SJSA1 (cell line): ENCODE measurements around the gene SIGLEC1. TPM values are rescaled to one million over a fixed set of nuclear protein-coding genes. Genes with fewer than 3 reads are reported as not detected.

Source experiments
- DNase-seq, 2 experiments: peaks; one replicate each; pipeline ENCODE4 v3.0.0-alpha.2; 2015 to 2020; ENCODE audit warnings: low spot score in 2 of 2, low read depth in 1 of 2
- H3K27ac ChIP-seq: fragments of 250-450 bp; sonication (Bioruptor Pico); 2 replicates; pipeline ENCODE4 v1.5.1; 2020; ENCODE audit warnings: mild to moderate bottlenecking, moderate library complexity
- H3K27me3 ChIP-seq: fragments of 250-450 bp; sonication (Bioruptor Pico); replicated peaks from 2 replicates; pipeline ENCODE4 v1.5.1; 2020; ENCODE audit warnings: mild to moderate bottlenecking, moderate library complexity
- H3K36me3 ChIP-seq: fragments of 250-450 bp; sonication (Bioruptor Pico); 2 replicates; pipeline ENCODE4 v1.5.1; 2020; ENCODE audit warnings: mild to moderate bottlenecking
- H3K4me1 ChIP-seq: fragments of 250-450 bp; sonication (Bioruptor Pico); replicated peaks from 2 replicates; pipeline ENCODE4 v1.6.1; 2021; ENCODE audit warnings: mild to moderate bottlenecking
- H3K4me3 ChIP-seq: fragments of 250-450 bp; sonication (Bioruptor Pico); 2 replicates; pipeline ENCODE4 v1.5.1; 2020; ENCODE audit warnings: mild to moderate bottlenecking
- H3K9me3 ChIP-seq: fragments of 250-450 bp; sonication (Bioruptor Pico); replicated peaks from 2 replicates; pipeline ENCODE4 v1.5.1; 2020; ENCODE audit warnings: mild to moderate bottlenecking
- total RNA-seq: library from RNA; depleted of rRNA; stranded (reverse); fragments of >200 nt; shearing (Covaris generic); gene quantifications from 2 replicates; pipeline ENCODE4 v1.2.3, GENCODE V29; 2014

Gene SIGLEC1
- total RNA-seq, 1 experiment from 2014 or later: not detected

DNA sequence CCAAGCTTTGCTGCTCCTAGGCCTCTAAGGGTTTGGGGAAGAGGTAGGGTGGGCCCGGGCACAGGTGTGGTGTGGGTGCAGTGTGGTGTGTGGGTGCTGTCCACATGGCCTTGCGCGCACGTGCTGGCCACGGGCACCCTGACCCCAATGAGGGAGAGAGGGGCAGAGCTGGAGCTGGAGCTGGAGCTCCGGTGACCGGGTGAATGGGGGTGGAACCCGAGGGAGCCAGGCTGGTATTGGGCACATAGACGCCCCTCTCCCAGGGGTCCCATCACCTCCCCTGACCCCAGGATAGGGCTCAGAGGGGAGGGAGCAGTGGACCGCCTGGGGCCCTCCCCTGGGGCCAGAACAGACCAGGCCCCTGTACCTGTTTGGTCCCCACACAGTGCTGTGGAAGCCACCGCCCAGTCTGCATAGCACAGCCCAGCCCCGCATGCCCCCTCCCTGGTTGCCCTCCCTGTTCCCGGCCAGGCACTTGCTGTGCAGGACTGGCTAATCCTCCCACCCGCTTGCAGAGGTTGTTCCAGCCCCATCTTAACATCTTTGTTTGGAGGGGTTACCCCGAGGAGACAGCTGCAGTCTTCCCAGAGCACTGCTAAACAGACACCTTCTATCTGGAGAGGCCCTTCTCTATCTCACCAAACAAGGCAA, 31.6 kb downstream of the SIGLEC1 start:
- DNase-seq: no peak

DNA sequence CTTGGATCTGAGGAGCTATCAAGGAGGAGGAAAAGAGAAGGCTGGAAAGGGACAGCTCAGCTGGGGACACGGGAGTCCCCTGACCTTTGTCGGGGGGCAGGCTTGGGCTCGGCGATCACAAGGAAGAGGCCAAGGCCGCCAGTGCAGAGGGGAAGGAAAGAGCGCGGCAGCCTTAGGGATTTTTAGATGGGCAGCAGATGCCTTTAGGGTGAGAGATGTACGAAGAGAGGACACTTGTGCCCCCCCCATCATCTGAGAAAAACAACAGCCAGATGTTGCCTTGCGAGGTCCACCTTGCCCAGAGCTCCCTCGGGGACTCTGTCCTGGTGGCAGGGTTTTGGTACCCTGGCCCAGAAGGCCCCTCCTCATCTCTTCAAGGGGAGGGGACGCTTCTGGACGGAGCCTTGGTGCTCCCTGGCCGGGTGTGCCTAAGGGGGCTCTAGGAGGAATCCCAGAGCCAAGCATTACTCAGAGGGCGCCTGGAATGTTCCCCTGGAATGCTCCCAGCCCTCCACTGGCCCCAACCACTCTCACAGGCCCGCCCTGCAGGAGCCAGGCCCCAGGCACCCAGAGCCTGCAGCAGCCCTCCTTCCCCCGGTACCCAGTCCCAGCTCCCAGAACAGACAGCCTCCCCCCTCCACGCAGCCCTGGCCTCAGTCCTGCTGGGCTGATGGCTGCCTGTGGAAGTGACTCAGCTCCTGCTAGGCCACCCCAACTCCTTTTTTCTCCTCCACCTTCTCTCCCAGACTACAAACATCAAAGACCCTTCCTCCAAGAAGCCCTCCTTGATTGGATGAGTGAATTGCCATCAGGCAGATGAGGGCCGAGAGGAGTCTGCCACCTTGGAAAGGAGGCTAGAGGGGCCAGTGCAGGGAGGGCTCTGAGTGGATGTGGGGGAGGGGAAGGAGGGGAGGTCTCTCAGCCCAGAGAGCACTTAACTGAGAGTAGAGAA, 32.4 kb downstream of the SIGLEC1 start:
- H3K9me3 ChIP-seq: no peaks in the 10 kb centered on the region
- no peak overlapping the region for H3K27ac ChIP-seq
- H3K4me1 ChIP-seq: peaks cover 4% of the 10 kb centered on the region
- no peak overlapping the region for H3K4me3 ChIP-seq
- no peaks in the 10 kb centered on the region for H3K36me3 ChIP-seq
- no peak for DNase-seq
- peaks cover 7% of the 10 kb centered on the region; the same call in 1 of the 2 replicates for H3K27me3 ChIP-seq

More for the DNA sequence above, 31.6 kb downstream of the SIGLEC1 start:
- Histone ChIP-seq H3K4me3 (no peak overlapping the region), H3K36me3 (no peaks in the 10 kb centered on the region), H3K9me3 (no peaks in the 10 kb centered on the region), H3K27me3 (peaks cover 7% of the 10 kb centered on the region; the same call in 1 of the 2 replicates), H3K4me1 (peaks cover 4% of the 10 kb centered on the region), H3K27ac (no peak overlapping the region)

DNA sequence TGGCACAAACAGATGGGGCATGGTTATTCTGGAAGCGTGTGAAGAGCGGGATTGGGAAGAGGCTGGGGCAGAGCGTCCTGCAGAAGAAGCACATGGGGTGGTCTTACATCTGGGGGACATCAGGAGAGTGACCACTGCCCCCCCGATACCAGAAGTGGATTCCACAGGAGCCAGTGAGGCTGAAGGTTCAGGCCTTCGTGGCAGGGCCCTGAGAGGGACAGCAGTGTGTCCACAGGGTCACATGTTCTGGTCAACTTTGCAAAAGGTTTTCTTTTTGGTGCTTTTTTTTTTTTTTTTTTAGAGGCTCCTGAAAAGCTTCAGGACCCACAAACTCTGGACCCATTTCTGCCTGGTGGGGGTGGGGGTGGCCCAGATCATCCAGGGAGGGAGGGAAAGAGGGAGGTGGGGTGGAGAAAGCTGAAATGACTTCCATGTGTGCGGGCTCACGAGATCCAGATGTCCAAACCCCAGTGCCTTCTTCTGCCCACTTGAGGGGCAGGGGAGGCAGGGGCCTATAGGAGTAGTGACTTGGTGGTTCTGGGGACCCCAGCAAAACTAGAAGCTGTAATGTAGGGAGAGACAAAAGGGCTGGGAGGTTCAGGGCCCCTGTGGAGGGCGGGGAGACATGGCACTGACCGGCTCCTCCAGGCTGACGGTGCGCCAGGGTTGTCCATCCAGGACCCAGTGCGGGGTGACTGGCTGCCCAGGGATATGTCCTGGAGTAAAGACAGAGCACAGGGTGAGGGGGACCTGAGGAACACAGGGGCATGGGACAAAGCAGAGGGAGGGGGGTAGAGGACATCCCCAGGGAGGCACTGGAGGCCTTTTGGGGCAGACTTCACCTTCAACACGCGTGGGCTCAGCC, 33.3 kb downstream of the SIGLEC1 start:
- H3K36me3 ChIP-seq: no peaks in the 10 kb centered on the region
- no peaks in the 10 kb centered on the region for H3K9me3 ChIP-seq
- DNase-seq: no peak
- H3K27me3 ChIP-seq: peaks cover 7% of the 10 kb centered on the region; the same call in 1 of the 2 replicates
- H3K4me1 ChIP-seq: peaks cover 4% of the 10 kb centered on the region
- no peak overlapping the region for H3K27ac ChIP-seq
- H3K4me3 ChIP-seq: no peak overlapping the region

DNA sequence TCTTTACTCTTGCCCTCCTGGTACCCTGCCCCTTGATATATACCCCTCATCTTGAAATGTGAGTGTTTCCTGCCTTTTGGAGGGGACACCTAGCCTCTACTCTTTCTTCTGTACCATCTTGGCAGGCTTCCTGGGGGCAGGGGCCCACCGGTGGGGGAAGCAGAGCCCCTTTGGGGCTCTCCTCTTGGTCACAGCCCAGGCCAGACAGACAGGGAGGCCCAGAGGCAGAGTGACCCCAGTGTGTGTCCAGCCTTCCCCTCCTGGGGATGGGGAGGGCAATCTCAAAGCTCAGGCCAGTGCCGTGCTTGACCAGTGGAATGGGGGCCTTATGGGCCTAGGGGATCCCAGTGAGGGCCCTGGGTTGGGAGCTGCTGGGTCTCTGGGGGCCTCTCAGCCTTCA, 34.2 kb downstream of the SIGLEC1 start:
- H3K4me3 ChIP-seq: no peak overlapping the region
- H3K27ac ChIP-seq: no peak overlapping the region
- no peaks in the 10 kb centered on the region for H3K9me3 ChIP-seq
- peaks cover 7% of the 10 kb centered on the region; the same call in 1 of the 2 replicates for H3K27me3 ChIP-seq
- no peak for DNase-seq
- H3K36me3 ChIP-seq: no peaks in the 10 kb centered on the region
- peaks cover 4% of the 10 kb centered on the region for H3K4me1 ChIP-seq

DNA sequence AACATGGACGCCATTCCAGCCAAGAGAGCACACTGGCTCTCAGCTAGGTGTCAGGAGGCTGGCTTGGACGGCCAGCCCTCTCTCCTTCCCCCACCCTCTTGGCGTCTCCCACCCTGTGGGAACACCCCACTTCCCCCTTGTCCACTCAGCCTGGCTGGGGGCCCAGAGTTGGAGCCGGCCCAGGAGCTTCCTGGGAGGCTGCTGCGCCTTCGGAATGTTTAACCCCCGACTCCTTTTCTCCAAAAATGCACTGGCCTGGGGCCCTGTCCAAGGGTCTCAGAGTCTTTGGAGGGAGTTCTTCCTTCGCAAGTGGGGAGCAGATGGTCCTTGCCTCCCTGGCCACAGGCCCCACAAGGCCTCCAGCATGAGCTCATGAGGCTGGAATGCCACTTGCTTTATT, 34.7 kb downstream of the SIGLEC1 start:
- no peak for DNase-seq
- Histone ChIP-seq H3K27ac (no peak overlapping the region), H3K27me3 (peaks cover 7% of the 10 kb centered on the region; the same call in 1 of the 2 replicates), H3K4me3 (no peak overlapping the region), H3K9me3 (no peaks in the 10 kb centered on the region), H3K36me3 (no peaks in the 10 kb centered on the region), H3K4me1 (peaks cover 4% of the 10 kb centered on the region)

DNA sequence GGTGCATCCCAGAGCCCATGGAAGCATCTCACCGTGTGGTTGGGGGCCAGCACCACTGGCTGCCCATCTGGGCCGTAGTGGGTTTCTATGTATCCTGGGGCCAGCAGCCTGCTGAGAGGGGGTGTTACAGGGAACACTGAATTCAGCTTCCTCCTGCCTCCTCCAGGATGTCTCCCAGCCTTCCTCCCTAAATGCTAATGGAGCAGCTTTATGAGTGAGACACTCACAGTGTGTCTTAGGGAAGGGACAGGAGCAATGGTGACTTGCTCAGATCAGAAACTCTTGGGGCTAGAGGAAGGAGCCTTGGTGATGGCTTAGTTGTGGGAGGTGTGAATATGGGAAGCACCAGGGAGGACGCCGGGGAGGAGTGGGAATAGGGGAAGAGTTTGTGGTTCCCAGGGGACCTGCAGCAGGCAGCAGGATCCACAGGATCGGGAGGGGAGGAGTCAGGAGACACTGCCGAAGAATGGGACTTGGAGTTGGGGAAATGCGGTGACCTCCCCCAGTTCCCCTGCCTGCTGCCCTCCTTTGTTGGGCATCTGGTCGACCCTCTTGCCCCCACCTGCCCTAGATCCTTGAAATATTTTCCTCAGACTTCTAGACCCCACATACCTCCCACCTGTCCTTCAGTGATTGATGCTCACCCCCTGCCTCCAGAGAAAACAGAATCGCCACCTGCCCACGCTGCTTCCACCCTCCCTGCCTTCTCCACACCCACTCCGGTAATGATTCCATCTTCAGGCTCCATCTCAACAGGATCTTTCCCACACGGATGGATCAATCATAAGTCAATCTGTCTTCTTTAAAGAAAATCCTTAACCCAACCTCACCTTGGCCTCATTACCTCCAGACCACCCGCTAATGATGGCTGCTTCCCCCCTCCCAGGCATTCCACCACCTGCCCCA, 37.2 kb downstream of the SIGLEC1 start:
- Histone ChIP-seq H3K27ac (no peak overlapping the region), H3K27me3 (0 out of 2 replicates have a peak, but pooled peaks cover 3% of the 10 kb centered on the region), H3K36me3 (no peaks in the 10 kb centered on the region), H3K9me3 (no peaks in the 10 kb centered on the region), H3K4me1 (peaks cover 4% of the 10 kb centered on the region), H3K4me3 (no peak overlapping the region)
- DNase-seq: no peak

DNA sequence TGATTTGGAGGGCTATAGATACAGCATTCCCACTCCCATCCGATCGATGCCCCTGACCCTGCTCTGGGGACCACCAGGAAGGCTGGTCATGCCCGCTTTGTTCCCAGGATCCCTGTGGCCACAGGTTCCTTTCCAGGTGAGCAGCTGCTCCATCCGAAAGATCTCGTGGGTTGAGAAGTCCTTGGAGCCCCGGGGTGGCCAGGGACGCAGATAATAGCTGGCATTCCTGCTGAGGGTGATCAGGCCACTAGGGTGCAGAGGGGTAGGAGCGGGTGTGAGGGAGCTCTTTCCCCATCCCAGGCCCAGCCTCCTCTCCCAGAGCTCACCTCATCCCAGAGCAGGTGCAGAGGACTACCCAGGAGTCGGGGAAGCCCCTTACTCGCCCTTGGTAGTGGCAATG, 38.0 kb downstream of the SIGLEC1 start:
- no peak for DNase-seq
- H3K4me3 ChIP-seq: no peak overlapping the region
- no peak overlapping the region for H3K27ac ChIP-seq
- peaks cover 4% of the 10 kb centered on the region; the same call in 1 of the 2 replicates for H3K4me1 ChIP-seq
- H3K36me3 ChIP-seq: no peaks in the 10 kb centered on the region
- no peaks in the 10 kb centered on the region for H3K9me3 ChIP-seq
- H3K27me3 ChIP-seq: 0 out of 2 replicates have a peak, but pooled peaks cover 3% of the 10 kb centered on the region

DNA sequence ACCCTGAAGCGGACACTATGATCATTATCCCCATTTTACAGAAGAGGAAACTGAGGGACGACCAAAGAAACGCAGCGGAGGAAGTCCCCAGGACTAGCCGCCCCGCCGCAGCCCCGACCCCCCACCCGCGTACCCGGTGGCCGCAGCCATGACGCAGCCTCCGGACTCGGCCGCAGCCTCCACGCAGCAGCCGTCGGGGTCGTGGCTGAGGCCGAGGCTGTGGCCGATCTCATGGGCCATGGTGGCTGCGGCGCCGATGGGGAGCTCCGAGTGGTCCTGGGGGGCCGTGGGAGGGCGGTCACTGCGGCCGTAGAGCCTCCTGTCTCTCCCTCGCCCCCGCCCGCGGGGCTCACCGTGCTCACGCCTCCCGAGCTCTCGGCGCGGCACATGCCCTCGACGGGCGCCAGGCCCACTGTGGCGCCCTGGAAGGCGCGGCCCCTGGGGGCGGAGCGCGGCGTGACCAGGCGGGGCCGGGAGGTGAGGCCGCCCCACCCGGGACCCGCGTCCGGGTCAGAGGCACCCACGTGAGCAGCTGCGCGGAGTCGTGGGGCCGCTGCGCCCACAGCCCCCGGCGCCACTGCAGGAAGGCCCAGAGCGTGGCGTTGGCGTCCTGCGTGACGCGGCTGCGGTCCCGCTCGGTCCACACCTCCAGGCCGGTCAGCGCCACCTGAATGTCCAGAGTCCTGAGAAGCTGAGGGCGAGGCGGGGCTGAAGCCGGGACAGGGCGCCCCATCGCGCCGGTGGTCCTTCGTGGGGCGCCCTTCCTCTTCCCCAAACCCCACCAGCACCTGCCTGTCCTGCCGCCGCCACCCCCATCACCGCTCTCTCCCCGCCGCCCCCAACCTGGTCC, 39.0 kb downstream of the SIGLEC1 start:
- Histone ChIP-seq H3K27me3 (0 out of 2 replicates have a peak, but pooled peaks cover 3% of the 10 kb centered on the region), H3K4me1 (peaks cover 4% of the 10 kb centered on the region; the same call in 1 of the 2 replicates), H3K36me3 (no peaks in the 10 kb centered on the region), H3K4me3 (no peak overlapping the region), H3K27ac (no peak overlapping the region), H3K9me3 (no peaks in the 10 kb centered on the region)
- no peak for DNase-seq

DNA sequence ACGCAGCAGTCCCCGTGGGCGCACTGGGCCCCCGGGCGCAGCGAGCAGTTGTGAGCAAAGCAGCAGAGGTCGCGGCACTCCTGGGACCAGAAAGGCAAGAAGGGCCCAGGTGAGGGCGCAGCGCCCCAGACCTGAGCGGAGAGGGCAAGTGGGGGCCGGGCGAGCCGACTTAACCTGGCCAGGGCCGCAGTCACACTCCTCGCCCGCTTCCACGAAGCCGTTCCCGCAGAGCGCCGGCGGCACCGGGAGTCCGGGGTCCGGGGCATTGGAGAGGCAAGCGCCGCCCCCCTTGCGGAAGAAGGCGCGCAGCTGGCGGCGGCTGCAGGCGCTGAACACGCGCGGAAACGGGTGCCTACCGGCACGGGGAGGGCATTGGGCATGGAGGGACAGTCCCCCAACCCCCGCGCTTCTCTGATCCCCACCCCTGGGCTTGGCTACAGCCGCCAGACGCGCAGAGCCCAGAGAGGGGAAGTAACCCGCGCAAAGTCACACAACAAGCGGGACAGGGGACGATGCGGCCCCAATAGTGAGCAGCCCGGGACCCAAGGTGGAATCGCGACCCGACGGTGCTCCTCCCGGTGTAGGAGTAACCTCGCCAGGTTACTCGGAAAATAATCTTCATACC, 39.7 kb downstream of the SIGLEC1 start:
- H3K27me3 ChIP-seq: 0 out of 2 replicates have a peak, but pooled peaks cover 3% of the 10 kb centered on the region
- H3K27ac ChIP-seq: no peak overlapping the region
- no peaks in the 10 kb centered on the region for H3K36me3 ChIP-seq
- no peak for DNase-seq
- no peak overlapping the region for H3K4me3 ChIP-seq
- H3K9me3 ChIP-seq: no peaks in the 10 kb centered on the region
- peaks cover 4% of the 10 kb centered on the region; the same call in 1 of the 2 replicates for H3K4me1 ChIP-seq

DNA sequence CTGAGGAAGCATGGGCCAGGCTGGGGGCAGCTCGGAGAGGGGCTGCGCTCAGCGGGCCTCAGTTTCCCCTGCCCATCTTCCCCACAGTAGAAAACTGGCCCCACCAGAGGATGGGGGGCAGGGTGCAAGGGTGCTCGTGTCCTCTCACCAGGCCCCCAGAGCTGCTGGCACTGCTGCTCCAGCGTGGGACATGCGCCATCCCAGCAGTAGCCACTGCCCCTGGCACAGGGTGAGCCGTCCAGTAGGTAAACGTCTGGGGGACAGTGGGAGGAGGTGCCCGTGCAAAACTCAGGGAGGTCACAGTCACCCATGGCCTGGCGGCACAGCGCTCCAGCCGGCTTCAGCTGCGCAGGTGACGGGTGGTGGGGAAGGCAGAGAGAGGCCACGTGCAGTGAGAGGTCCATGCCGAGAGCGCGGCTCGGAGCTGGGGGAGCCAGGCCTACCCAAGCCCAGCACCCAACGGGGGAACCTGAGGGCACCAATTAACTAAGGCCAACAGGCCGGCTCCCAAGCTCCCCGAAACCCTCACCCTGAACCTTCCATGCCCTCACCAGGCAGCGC, 40.3 kb downstream of the SIGLEC1 start:
- Histone ChIP-seq H3K27me3 (0 out of 2 replicates have a peak, but pooled peaks cover 3% of the 10 kb centered on the region), H3K9me3 (no peaks in the 10 kb centered on the region), H3K4me1 (peaks cover 4% of the 10 kb centered on the region; the same call in 1 of the 2 replicates), H3K36me3 (no peaks in the 10 kb centered on the region), H3K4me3 (no peak overlapping the region), H3K27ac (no peak overlapping the region)
- no peak for DNase-seq

DNA sequence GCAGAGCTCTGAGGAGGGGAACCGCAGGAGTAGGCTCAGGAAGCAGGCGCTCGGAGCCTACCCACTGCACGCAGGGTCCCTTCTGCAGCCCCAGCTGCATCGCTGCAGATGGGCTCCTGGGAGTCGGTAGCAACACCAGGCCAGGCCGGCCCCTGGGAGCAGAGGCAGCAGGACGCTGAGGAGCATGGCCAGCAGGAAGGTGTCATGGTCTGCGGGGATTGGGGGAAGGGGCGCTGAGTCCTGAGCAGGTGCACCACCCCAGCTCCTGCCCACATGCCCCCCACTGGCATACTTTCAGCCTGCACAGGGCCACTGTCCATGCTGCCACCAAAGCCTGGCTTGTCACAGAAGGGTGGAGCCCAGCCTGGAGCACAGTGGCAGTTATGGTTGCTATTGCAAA, 41.5 kb downstream of the SIGLEC1 start:
- Histone ChIP-seq H3K4me3 (no peak overlapping the region), H3K27ac (no peak overlapping the region), H3K9me3 (no peaks in the 10 kb centered on the region), H3K36me3 (no peaks in the 10 kb centered on the region), H3K27me3 (no peaks in the 10 kb centered on the region), H3K4me1 (no peaks in the 10 kb centered on the region)
- DNase-seq: no peak
